ENCODE data around the gene PPIP5K2.
A peak's percentile ranks its signal among the peaks of the same experiment; 100 is the strongest.
"Not testable (repeated sequence)": the region's sequence is repeated elsewhere in the genome, so short reads cannot be mapped to it uniquely, and the experiment has no call there.

PPIP5K2 gene

DNA sequence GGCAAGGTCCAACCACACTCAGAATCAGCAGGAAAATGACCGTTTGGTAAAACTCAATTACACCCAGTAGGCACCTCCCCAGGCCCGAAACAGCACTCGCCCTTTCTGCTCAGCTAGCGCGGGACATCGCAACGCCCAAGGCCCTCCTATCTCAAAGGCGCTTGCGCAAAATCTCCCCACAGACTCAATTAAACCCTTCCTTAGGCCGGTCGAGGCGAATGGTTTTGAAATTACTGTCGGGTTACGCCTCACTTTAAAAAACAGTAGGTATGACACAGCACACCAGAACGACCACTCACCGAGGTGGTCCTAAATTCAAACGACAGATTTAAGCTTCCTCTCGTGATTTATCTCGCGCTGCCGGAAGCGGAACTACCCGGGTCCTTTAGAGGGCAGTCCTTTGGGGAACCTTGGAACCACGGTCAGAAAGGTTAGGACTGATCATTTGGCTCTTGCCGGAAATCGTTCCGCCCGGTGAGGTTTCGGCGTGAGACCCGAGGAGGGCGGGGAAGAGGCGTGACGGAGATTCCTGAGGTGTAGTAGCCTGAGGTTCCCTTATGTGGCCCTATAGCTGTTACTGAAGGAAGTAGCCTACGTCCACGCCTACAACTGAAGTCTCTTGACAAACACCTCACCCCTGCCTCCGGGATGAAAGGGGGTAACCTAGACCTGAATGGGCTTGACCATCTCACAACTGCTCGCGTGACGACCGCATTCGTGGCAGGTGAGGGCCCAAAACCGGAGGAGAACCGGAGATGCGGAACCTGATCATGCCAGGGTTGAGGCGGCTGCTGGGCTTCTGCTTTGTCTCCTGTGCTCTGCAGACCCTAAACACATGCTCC is at the start of gene PPIP5K2, which contains the start of gene GIN1:
TSS of gene PPIP5K2 (plus strand) at position 537 of the 842 bp plus-strand sequence. CDS start 9,289 bp downstream, outside the sequence.
TSS of gene GIN1 (minus strand) at position 374 of the 842 bp plus-strand sequence. CDS start 11,431 bp downstream, outside the sequence.
- peak; percentile 94 for DNase-seq

DNA sequence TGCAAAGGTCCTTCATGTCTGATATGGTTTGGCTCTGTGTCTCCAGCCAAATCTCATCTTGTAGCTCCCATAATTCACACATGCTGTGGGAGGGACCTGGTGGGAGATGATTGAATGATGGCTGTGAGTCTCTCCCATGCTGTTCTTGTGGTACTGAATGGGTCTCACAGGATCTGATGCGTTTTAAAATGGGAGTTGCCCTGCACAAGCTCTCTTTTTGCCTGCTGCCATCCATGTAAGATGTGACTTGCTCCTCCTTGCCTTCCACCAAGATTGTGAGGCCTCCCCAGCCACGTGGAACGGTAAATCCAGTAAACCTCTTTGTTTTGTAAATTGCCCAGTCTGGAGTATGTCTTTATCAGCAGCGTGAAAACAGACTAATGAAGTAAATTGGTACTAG is 46.6 kb upstream of the PPIP5K2 start:
- DNase-seq = not testable (repeated sequence)

DNA sequence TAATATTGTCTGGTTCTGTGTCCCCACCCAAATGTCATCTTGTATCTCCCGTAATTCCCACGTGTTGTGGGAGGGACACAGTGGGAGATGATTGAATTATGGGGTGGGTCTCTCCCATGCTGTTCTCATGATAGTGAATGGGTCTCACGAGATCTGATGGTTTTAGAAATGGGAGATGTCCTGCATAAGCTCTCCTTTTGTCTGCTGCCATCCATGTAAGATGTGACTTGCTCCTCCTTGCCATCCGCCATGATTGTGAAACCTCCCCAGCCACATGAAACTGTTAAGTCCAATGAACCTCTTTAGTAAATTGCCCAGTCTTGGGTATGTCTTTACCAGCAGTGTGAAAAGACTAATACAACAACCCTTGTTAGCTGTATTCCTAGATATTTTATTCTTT is 44.7 kb upstream of the PPIP5K2 start:
- no peak for DNase-seq

DNA sequence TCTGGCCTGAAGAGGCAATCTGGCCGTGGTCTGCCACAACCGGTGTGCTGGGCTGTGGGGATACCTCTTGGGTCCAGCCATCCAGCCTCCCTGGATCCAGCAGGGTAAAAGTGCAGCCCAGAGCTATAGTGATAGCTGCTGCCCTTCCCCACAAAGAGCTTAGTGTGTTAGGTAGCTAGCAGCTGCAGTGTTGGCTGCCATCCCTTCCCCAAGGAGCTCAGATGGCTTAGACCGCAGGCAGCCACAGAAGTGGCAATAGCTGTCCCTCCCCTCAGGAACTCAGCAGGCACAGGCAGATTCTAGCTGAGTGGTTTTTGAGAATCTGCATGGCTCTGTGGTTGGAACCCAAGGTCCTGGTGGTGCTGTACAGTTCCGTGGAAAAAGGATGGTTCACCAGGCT is 40.3 kb upstream of the PPIP5K2 start:
- no peak for DNase-seq

DNA sequence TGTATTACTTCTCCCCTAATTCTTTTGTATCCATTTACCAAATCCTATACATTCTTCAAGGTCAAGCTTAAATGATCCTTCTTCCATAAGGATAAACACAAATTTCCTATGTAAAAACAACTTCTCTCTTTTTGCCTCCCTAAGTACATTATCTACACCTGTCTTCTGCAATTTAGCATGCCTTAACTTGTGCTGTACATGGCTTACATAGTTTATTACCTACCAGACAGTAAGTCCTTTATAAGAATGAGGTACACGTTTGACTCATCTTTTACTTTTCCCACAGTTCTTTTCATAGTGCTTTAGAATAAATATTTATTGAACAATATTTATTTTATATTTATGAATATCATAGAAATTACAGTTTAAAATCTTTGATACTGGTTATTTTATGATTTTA is 33.6 kb upstream of the PPIP5K2 start:
- no peak for DNase-seq

DNA sequence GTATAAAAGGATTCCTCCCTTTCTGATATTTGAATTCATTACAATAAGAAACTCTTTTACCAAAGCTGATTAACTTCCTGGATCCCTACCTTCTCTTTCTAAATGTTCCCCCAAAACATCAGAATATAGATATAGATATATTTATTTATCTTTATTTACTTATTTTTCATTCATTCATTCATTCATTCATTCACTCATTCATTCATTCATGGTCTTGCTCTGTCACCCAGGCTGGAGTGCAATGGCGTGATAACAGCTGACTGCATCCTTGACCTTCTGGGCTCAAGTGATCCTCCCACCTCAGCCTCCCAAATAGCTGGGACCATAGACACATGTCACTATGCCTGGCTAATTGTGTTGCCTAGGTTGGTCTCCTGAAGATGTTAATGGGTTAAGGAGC is 30.8 kb upstream of the PPIP5K2 start:
- no peak for DNase-seq

DNA sequence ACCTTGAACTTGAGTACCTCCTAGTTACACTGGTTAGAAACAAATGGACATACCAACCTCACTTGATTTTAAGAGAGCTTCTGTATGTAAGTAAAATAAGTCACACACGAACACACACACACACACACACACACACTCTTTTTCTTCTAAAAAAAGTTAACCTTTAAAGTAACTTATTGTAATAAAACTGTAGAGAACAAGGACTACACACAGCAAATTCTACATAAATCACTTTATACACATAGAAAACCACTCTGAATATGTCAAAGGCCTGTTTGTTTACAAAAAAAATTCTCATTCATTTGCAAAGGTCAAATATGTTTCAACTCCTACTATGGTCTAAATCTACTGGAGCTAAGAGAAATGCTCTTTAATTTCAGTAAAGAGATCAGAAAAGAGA is 29.3 kb upstream of the PPIP5K2 start:
- no peak for DNase-seq

DNA sequence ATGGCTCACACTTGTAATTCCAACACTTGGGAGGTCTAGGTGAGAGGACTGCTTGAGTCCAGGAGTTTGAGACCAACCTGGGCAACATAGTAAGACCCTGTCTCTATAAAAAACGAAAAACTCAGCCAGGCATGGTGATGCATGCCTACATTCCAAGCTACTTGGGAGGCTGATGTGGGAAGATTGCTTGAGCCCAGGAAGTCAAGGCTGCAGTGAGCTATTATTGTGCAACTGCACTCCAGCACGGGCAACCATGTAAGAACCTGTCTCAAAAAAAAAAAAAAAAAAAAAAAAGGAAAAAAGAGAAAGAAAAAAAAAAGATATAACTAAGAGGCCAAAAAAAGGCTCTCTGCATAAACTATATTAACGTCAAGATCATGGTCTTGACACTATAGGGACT is 27.4 kb upstream of the PPIP5K2 start:
- no peak for DNase-seq

DNA sequence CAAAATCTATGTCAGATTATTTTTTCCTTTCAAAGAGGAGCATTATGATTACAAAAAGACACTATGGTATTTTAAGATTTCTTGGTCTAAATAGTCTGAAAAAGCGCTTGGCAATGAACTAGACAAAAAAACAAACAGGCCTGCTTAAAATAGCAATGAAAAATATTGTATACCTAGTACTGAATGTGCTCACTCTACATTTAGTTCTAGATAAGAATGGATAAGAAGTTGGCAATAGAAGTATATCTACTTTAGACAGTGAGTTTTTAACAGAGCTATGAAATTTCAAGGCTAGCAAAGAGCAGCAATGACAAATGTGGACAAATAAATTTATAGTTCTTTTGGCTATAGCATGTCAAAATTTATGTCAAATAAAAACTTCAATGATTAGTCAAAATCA is 26.4 kb upstream of the PPIP5K2 start:
- no peak for DNase-seq

DNA sequence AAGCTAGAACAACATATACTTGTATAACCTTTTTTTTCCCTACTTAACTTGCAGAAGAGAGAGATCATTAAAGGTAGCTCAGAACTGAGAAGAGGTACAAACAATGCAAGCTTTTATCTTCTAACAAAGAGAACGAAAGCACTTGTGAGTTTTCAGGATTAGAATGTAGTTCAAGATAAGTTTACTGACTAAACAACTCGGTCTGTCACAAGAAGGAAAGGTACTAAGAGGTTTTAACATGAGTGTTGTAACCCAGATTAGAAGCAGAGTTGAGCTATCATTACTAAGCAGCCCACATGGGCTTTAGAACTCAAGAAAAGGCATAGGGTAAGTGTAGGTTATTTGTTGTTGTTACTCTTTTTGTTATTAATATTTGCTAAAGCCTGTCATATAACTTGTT is 25.4 kb upstream of the PPIP5K2 start:
- no peak for DNase-seq

DNA sequence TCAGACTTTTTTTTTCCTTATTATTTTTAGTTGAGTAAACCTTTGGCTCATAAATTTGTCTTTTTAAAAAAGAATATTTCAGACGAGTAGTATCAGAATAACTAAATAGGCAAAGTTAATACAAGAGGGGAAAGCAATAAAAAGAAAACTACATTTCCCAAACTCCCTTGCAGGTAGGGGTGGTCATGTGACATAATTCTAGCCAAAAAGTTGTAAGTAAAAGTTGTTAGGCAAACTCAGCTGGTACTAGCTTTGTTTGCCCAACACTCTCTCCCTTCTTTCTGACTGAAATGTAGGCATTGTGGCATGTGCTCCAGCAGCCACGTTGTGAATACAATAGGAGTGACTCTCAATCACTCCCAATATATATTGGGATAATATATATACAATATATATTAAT is 21.1 kb upstream of the PPIP5K2 start:
- DNase-seq = no peak

DNA sequence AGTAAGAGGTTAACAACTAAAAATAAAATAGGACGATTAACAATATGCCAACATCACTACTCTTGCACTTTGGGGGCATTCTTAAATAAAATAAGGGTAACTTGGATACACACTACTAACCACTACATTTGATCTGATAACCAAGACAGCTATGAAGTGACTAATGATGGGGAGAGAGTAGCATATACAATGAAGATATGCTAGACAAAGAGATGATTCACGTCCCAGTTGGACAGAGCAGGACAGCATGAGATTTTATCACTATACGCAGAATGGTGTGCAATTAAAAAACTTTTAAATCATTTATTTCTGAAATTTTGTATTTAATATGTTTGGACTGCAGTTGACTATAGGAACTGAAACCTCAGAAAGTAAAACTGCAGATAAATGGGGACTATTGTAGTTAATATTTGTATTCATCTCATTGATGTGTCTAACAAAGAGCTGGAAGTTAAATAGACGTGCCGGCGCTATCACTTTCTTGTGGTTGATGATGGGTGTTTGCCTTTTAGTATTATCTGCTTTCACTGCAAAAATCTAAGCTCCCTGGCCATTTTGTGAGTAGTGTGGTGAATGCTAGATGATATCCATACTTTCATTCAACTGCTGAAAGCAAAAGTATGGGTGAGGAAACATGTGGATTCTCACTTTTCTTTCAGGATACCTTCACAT is 18.9 kb upstream of the PPIP5K2 start:
- DNase-seq = no peak

DNA sequence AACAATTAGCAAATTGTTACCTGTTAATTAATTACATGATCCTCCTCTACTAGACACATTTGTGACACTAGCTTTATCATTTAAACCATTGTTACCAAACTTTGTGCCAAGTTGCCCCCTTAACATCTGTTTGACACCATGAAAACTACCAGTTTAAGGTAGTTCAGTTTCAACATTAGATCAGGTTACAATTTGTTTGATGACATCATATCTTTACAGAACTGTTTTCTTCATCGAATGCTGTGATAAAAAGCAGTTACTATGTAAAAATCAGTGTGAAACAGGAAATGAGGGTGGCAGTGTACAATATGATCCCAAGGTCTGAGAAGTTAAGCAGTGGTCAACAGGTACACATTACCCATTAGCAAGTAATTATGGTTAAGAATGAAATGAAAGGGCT is 17.9 kb upstream of the PPIP5K2 start:
- DNase-seq = no peak

DNA sequence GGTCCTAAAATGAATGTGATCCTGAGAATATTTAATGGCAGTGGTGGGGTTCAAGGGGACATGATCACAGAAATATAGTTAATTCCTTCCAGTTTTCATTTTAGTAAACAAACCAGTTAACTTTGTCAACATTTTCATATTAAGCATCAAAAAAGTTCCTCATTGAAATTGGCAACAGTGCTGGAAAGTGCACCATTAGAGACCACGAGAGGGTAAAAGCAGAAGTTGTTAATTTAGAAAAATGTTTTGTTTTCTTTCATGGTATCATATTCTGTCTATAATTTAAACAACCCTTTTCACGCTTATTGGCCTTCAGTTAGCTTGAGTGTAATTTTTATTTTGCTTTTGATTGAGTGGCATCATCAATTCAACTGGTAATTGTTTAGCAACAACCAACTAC is 12.0 kb upstream of the PPIP5K2 start:
- DNase-seq = no peak

DNA sequence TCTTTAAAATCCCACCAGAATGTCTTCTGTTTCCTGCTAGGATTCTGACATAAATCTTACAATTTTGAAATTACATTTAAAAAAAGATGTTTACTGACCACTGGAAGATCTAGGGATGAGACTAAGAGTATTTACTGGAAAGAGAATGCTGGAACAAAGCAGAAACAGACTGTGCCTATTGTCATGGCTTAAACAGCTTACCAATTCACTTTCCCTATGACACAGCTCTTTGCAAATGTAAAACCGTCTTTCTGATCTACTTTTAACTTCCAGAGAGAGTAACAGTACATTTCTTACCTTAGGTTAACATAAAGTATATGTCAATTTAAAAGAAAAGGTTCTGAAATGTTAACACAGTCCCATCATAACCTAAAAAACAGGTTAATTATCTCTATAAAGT is 10.8 kb upstream of the PPIP5K2 start:
- no peak for DNase-seq

DNA sequence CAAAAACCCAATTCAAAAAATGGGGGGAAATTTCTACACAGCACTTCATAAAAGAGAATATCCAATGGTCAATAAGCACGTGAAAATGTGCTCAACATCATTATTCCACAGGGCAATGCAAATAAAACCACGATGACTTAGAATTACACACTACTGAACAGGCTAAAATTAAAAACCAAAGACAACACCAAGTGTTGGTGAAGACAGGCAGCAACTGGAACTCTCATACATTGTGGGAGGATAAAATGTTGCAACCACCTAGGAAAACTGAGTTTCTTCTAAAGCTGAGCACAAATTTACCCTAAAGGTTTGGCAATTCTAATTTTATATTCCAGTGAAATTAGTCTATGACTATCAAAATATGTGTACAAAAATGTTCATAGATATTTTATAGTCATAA is 9.7 kb upstream of the PPIP5K2 start:
- no peak for DNase-seq

DNA sequence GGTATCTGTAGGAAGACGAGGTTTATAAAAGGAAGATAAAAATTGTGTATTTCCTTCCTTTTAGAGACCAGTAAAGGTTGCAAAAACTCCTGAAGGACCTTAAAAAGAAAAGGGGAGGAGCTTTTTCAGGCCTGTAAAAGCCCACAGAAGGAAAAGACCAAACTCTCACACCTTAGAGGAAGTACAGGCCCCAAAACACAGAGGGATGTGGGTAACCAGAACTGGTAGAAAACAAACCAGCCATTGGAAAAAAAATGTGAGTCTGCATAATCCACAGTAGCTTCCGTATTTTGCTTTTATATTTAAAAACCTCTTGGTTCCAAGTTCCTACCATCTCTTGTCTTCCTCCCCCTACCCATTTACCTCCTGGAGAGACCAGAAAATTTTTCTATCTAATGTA is 8.6 kb upstream of the PPIP5K2 start:
- no peak for DNase-seq

DNA sequence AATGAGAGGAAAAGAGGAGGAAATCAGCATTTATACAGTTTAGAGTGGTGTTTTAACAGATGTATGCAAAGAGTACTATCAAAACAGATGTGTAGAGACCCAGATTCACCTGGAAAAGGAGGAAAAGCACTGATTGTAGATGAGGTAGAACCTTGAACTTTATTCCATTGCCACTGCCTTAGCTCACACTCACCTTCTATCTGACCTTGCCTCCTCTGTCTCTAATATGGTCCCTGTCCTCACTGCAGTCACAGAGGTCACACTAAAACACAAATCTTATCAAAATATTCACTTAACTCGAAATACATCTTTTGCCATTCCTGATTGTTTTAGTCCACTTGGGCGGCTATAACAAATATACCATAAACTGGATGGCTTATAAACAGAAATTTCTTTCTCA is 7.2 kb upstream of the PPIP5K2 start:
- no peak for DNase-seq

DNA sequence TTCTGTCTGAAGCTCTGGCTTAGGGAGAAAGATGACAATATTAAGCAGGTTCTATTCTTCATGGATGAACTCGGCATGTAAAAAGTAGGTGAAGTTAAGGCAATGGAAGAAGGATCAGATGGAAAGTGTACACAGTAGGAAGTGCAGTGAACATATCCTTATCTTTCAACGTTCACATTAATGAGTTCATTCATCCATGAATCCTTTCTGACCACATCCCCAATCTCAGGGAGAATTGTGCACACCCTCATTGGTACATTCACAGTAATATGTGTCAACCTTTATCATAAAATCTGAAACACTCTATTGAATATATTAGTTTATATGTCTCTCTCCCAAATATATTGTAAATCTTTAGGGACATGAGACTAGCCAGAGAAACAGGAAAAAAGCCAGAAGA is 5.7 kb upstream of the PPIP5K2 start:
- no peak for DNase-seq

DNA sequence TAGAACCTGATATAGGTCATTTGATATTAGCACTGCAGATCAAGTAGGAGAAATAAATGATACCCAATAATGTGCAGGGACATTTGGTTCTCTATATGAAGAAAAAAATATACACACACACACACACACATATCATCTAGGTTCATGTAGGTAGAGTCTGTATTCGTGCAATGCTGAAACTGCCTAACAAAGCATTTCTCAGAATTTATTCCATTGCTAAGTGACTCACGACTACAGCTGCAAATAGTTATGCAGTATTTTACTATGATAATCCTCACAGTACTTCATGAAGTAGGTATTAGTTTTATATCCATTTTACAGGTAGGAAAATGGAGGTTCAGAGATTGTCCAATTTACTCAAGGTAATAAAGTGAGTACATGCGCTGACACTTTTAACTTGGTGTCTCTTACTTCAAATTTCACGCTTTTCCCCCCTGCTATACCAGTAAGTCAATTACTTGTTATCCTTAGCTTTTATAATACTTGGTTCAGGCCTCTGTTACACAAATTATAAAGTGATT is 2.6 kb upstream of the PPIP5K2 start:
- DNase-seq = no peak

DNA sequence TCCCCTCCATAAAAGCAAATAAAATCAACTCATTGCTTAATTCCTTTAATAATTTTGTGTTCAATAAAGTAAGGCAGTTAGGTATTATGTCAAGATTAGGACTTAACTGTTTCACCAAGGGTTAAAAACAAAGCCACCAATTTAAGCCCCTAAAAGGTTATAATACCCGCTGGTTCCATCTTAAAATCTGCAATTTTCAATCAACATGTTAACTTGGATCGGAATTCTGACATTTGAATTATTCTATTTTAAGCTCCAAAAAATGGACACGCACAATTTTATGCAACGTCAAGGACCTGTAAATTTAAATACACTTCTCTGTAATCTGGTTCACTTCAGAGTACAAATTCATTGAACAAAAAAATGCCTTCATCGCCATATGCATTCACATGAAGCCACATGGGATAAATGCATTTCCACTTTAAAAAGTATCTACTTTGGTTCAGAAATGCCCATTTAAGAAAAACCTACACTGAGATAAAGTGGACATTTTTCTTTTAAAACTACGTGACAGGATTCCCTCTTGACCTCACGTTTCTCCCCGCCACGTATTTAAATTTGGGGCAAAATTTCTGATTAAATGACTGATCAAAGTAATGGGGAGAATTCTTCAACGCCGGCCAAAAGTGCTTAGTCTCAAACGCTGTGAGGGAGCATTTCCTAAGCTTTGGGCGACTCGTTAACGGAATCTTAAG is 884 bp upstream of the PPIP5K2 start:
- no peak for DNase-seq

DNA sequence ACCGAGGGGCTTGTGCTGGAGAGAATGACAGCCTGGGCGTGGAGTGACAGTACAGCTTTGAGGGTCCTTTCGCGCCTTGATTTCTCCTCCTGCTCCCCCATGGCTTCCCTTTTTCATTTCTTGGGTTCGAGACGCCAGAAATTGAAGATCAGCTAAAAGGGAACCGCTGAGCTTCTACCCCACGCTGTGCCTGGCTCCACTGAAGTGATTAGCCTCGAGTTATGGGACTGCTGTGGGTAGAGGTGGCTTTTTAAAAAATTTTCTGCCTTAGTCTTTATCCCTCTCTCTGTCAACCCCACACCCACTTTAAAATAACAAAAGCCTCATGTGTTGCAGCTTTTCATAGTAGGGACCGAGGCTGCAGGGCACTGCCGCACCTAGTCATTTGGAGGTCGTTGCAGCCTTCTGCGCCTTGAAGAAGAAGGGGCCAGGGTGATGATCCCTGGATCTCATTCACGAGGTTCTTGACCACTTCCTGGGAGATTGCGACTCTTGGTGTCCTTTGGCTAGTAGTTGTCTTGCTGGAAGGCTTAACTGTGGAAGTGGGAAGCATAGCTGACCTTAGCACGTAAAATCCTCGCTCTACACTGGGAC is 603 bp downstream of the PPIP5K2 start:
- no peak for DNase-seq

DNA sequence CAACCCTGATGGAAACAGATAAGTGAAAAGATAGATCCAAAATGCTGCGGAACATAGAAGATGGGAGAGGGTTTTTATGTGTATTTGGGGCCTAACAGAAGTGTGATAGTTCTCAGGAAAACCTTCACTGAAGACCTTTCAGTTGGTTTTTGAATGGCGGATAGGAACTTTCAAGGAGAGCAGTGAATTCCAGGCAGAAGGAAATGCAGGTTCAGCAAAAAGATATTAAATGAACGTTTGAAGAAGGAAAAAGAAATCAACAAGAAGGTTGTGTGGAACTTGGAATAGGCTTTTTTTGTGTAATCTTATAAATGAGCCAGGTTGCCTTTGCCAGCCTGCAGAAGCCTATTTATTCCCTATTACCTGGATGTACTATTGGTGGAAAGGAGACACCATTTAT is 2.1 kb downstream of the PPIP5K2 start:
- no peak for DNase-seq

All from NCI-H187 treated with DMSO at 0.1 percent for 48 hours (cell line).